Upper lobe of left lung (tissue), 6 donors: ENCODE results near the gene AGBL3. TPM values are rescaled to one million over a fixed set of nuclear protein-coding genes. Genes with fewer than 3 reads are reported as not detected.
A peak's percentile ranks its signal among the peaks of the same experiment; 100 is the strongest.

Source experiments
- ATAC-seq, 2 donors: fragments of 200-7000 bp; cut with Tn5 transposase; one replicate each; pipeline ENCODE4 v1.9.1; 2022; ENCODE audit warnings: mild to moderate bottlenecking in 2 of 2, moderate library complexity in 2 of 2; ENCODE audit not compliant: low FRiP score in 2 of 2
- DNase-seq, 2 donors: peaks; one replicate each; pipeline ENCODE4 v3.0.0-alpha.2; 2019 to 2020
- H3K27ac ChIP-seq, 4 donors: fragments of 200-600 bp; sonication (generic); one replicate each; pipeline ENCODE4 v1.5.1; 2016 to 2019
- H3K27me3 ChIP-seq, 4 donors: fragments of 200-600 bp; sonication (generic); one replicate each; pipeline ENCODE4 v1.5.1; 2017 to 2019
- H3K36me3 ChIP-seq, 4 donors: fragments of 200-600 bp; sonication (generic); one replicate each; pipeline ENCODE4 v1.5.1; 2016 to 2019
- H3K4me1 ChIP-seq, 4 donors: fragments of 200-600 bp; sonication (generic); one replicate each; pipeline ENCODE4 v1.5.1; 2018 to 2019
- H3K4me3 ChIP-seq, 4 donors: fragments of 200-600 bp; sonication (generic); one replicate each; pipeline ENCODE4 v1.5.1; 2017 to 2019; ENCODE audit warnings: mild to moderate bottlenecking in 2 of 4, moderate library complexity in 1 of 4
- H3K9me3 ChIP-seq, 4 donors: fragments of 200-600 bp; sonication (generic); one replicate each; pipeline ENCODE4 v1.5.1; 2018 to 2019
- CTCF ChIP-seq, 6 experiments: fragments of 450-650 bp in 4 of 6; fragments of 200-600 bp in 2 of 6; sonication (generic) in 2 of 6; IDR thresholded peaks; one replicate each; pipeline ENCODE4 v1.5.1; 2016 to 2019; ENCODE audit warnings: antibody characterized with exemption in 6 of 6
- EP300 ChIP-seq, 4 donors: sonication (generic); formaldehyde crosslinking; IDR thresholded peaks; one replicate each; pipeline ENCODE4 v1.5.1; 2017; ENCODE audit warnings: antibody characterized with exemption in 4 of 4, control low read depth in 2 of 4
- POLR2A ChIP-seq, 4 donors: fragments of 450-650 bp; IDR thresholded peaks; one replicate each; pipeline ENCODE4 v1.5.1; 2016 to 2017; ENCODE audit warnings: antibody characterized with exemption in 4 of 4, mild to moderate bottlenecking in 2 of 4
- POLR2AphosphoS5 ChIP-seq, 2 donors: sonication (generic); formaldehyde crosslinking; IDR thresholded peaks; one replicate each; pipeline ENCODE4 v1.5.1; 2017; ENCODE audit warnings: antibody characterized with exemption in 2 of 2
- WGBS, 2 donors: methylation state at CpG; one replicate each; pipeline ENCODE4 v1.1.5; 2017 to 2018; 5-methylcytosine and 5-hydroxymethylcytosine counted together
- total RNA-seq, 6 donors: library from RNA; depleted of rRNA in 4 of 6; stranded (reverse); fragments of >200 nt in 4 of 6; gene quantifications; one replicate each; pipeline versions ENCODE4 v1.1.0 to v1.2.1, GENCODE V29; 2016 to 2021
- donor health status: DM: no; HTN: no; CAD: no; lungs with moderate emphysema.
- donor health status: DM: no; HTN: yes; CAD: no; lungs with severe emphysema.

Gene AGBL3
- total RNA-seq, 6 donors from 2014 or later: 1.0 to 5.2 (median 2.5) TPM

GRCh38 chr7:134997214-134997885 lies 11.0 kb downstream of the AGBL3 start:
- ATAC-seq (no peak), DNase-seq (no peak)
- WGBS, 2 donors: 95 to 100% methylated on average over 3 of the region's 3 CpGs

GRCh38 chr7:134999136-134999535 lies 12.8 kb downstream of the AGBL3 start:
- 91 to 98% methylated on average over 3 of the region's 3 CpGs for WGBS, 2 donors
- H3K9me3 ChIP-seq: no peaks in the 10 kb centered on the region
- TF ChIP-seq CTCF (IDR thresholded peaks at IDR 0.05) (no peak), EP300 (IDR thresholded peaks at IDR 0.05) (no peak), POLR2A (IDR thresholded peaks at IDR 0.05) (no peak), POLR2AphosphoS5 (IDR thresholded peaks at IDR 0.05) (no peak)
- H3K27ac ChIP-seq: no peak overlapping the region
- no peaks in the 10 kb centered on the region for H3K27me3 ChIP-seq
- peaks cover 0 to 7% (median 2%) of the 10 kb centered on the region in 4 donors for H3K4me1 ChIP-seq
- ATAC-seq (no peak), DNase-seq (no peak)
- H3K36me3 ChIP-seq: peaks cover 0 to 23% (median 8%) of the 10 kb centered on the region in 4 donors
- no peak overlapping the region for H3K4me3 ChIP-seq

More at GRCh38 chr7:134997214-134997885, 11.0 kb downstream of the AGBL3 start:
- peaks cover 0 to 7% (median 5%) of the 10 kb centered on the region in 4 donors for H3K4me1 ChIP-seq
- peaks cover 0 to 27% (median 8%) of the 10 kb centered on the region in 4 donors for H3K36me3 ChIP-seq
- no peaks in the 10 kb centered on the region for H3K9me3 ChIP-seq
- peak overlapping the region in 1 of 4 donors; percentile 15 for H3K27ac ChIP-seq
- TF ChIP-seq POLR2A (IDR thresholded peaks at IDR 0.05) (no peak), POLR2AphosphoS5 (IDR thresholded peaks at IDR 0.05) (no peak), EP300 (IDR thresholded peaks at IDR 0.05) (no peak), CTCF (IDR thresholded peaks at IDR 0.05) (no peak)
- H3K4me3 ChIP-seq: no peak overlapping the region
- H3K27me3 ChIP-seq: no peaks in the 10 kb centered on the region

- Histone ChIP-seq H3K36me3 (peaks cover 0 to 5% (median 3%) of the 10 kb centered on the region in 4 donors), H3K27me3 (no peaks in the 10 kb centered on the region), H3K4me1 (no peaks in the 10 kb centered on the region), H3K9me3 (no peaks in the 10 kb centered on the region), H3K4me3 (no peak overlapping the region), H3K27ac (no peak overlapping the region)
- 89 to 96% methylated on average over 1 of the region's 1 CpG for WGBS, 2 donors
- no peak for TF ChIP-seq POLR2A (IDR thresholded peaks at IDR 0.05)
- ATAC-seq: no peak
- DNase-seq: no peak
Measured at GRCh38 chr7:135001390-135002165, 15.3 kb downstream of the AGBL3 start.

- no peak for DNase-seq
- Histone ChIP-seq H3K27ac (no peak overlapping the region), H3K36me3 (no peaks in the 10 kb centered on the region), H3K27me3 (no peaks in the 10 kb centered on the region), H3K9me3 (no peaks in the 10 kb centered on the region), H3K4me3 (no peak overlapping the region), H3K4me1 (no peaks in the 10 kb centered on the region)
- no peak for ATAC-seq
- no peak for TF ChIP-seq CTCF (IDR thresholded peaks at IDR 0.05)
- TF ChIP-seq EP300 (IDR thresholded peaks at IDR 0.05): no peak
- no peak for TF ChIP-seq POLR2AphosphoS5 (IDR thresholded peaks at IDR 0.05)
- TF ChIP-seq POLR2A (IDR thresholded peaks at IDR 0.05): no peak
Measured at GRCh38 chr7:135012229-135012628, 25.9 kb downstream of the AGBL3 start.

DNA sequence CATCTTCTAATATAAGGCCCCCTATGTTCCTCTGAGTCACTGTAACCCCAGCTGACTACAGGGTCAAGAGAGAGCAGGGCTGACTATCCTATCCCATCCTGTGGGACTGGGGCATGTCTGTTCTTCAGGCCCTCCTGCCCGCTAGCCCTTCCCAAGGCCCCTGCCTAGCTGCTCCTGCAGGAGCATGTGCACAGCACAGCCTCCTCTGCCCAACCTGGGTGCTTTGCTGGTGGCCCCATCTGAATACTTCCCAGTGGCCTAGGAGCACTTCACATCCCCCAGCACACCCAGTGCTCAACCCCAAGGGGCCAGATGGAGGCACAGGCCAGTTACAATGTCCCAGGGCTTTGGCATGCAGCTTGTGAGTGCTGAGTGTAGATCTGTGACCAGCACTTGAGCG lies 37.3 kb downstream of the AGBL3 start:
- H3K4me3 ChIP-seq: no peak overlapping the region
- no peaks in the 10 kb centered on the region for H3K4me1 ChIP-seq
- WGBS, 2 donors: 82 to 96% methylated on average over 2 of the region's 2 CpGs
- H3K36me3 ChIP-seq: no peaks in the 10 kb centered on the region
- peak in 1 of 2 donors; percentile 12 for DNase-seq
- no peak for TF ChIP-seq POLR2AphosphoS5 (IDR thresholded peaks at IDR 0.05)
- no peak for ATAC-seq
- no peaks in the 10 kb centered on the region for H3K9me3 ChIP-seq
- H3K27ac ChIP-seq: no peak overlapping the region
- H3K27me3 ChIP-seq: no peaks in the 10 kb centered on the region
